RWPE1 (cell line): ENCODE measurements around the gene SYNGAP1.
"Not testable (repeated sequence)": the region's sequence is repeated elsewhere in the genome, so short reads cannot be mapped to it uniquely, and the experiment has no call there.

Experiments used
- CTCF ChIA-PET: fragments of 350-600 bp; sonication (Branson Sonifier 250); formaldehyde crosslinking; extraction: SDS; loops from one replicate; lab custom pipeline; 2021; lab: Yijun Ruan, JAX
- POLR2A ChIA-PET: fragments of 400-600 bp; formaldehyde crosslinking; extraction: SDS; loops from one replicate; lab custom pipeline; 2020; ENCODE audit warnings: antibody characterized with exemption; ENCODE audit not compliant: low non-redundant PET; lab: Yijun Ruan, JAX
- DNase-seq: peaks from one replicate; pipeline ENCODE4 v3.0.0; 2012; ENCODE audit warnings: low spot score
- H3K27ac ChIP-seq: fragments of 450-650 bp; 2 replicates; pipeline ENCODE4 v1.5.1; 2017
- TF ChIP-seq, protein P1 (sequence below): fragments of 450-650 bp; conservative IDR thresholded peaks from 2 replicates; pipeline ENCODE4 v1.5.1; 2017; ENCODE audit warnings: low read depth, mild to moderate bottlenecking

SYNGAP1 gene

DNA sequence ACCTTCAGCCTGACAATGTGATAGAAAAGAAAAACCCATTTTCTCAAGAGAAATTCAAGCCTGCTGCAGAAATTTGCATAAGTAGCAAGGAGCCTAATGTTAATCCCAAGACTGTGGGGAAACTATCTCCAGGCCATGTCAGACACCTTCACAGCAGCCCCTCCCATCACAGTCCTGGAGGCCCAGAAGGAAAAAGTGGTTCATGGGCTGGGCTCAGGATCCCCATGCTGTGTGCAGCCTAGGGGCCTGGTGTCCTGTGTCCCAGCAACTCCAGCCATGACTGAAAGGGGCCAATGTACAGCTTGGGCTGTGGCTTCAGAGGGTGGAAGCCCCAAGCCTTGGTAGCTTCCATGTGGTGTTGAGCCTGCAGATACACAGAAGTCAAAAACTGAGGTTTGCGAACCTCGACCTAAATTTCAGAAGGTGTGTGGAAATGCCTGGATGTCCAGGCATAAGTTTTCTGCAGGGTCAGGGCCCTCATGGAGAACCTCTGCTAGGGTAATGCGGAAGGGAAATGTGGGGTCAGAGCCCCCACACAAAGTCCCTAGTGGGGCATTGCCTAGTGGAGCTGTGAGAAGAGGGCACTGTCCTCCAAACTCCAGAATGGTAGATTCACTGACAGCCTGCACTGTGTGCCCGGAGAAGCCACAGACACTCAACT, 46.3 kb downstream of the SYNGAP1 start:
- no peak for DNase-seq
- POLR2A ChIA-PET = no interaction called here
- H3K27ac ChIP-seq = no peak overlapping the region
- TF ChIP-seq, protein P1, sequence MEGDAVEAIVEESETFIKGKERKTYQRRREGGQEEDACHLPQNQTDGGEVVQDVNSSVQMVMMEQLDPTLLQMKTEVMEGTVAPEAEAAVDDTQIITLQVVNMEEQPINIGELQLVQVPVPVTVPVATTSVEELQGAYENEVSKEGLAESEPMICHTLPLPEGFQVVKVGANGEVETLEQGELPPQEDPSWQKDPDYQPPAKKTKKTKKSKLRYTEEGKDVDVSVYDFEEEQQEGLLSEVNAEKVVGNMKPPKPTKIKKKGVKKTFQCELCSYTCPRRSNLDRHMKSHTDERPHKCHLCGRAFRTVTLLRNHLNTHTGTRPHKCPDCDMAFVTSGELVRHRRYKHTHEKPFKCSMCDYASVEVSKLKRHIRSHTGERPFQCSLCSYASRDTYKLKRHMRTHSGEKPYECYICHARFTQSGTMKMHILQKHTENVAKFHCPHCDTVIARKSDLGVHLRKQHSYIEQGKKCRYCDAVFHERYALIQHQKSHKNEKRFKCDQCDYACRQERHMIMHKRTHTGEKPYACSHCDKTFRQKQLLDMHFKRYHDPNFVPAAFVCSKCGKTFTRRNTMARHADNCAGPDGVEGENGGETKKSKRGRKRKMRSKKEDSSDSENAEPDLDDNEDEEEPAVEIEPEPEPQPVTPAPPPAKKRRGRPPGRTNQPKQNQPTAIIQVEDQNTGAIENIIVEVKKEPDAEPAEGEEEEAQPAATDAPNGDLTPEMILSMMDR = no peak
- CTCF ChIA-PET = no interaction called here

DNA sequence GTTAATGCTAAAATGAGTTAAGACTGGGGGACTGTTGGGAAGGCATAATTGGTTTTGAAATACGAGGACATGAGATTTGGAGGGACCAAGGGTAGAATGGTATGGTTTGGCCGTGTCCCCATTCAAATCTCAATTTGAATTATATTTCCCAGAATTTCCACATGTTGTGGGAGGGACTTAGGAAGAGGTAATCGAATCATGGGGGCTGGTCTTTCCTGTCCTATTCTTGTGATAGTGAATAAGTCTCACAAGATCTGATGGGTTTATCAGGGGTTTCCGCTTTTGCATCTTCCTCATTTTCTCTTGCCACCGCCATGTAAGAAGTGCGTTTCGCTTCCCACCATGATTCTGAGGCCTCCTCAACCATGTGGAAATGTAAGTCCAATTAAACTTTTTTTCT, 47.2 kb downstream of the SYNGAP1 start:
- ChIA-PET POLR2A (no interaction called here), CTCF (no interaction called here)
- no peak for DNase-seq
- no peak overlapping the region for H3K27ac ChIP-seq
- TF ChIP-seq, protein P1 = no peak

DNA sequence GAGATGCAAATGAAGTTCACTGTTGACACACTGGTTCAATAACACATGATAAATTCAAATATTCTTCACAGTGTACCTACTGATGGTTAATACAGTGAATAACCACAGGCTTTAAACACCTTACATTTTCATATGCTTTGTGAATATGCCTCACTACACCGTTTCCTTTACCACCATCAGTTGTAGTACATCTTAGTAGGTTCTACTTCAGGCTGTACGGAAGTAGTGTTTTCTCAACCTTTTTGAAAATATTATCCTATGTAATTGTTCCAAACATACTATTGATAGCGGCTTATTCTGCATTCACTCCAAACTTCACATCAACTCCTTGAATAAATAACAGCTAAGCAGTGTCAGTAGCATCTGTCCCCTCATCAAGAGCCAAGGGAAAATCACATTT, 49.8 kb downstream of the SYNGAP1 start:
- TF ChIP-seq, protein P1 = no peak
- H3K27ac ChIP-seq = no peak overlapping the region
- POLR2A ChIA-PET = no interaction called here
- DNase-seq = no peak
- CTCF ChIA-PET = interaction anchor here (0.7 kb wide), 1 partner anchor 242 kb away, joined by 4 read pairs; no protein-coding TSS in a partner anchor

DNA sequence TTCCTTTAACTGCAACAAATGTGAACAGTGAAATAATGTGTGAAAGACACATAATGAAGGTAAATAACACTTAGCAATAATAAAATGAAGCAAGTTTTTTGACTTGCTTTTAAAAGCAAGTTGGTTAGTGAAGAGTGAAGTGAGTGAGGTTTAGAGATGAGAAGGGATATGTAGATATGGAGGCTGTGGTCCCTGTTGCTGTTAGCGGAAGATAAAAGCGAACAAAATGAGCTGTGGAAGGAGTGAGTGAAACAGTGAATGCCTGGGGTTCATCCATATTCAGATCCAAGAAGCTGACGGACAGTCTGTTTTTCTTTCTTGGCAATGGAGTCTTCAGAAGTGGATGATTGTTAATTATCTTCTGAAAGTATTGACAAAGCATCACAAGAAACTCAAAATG, 58.0 kb downstream of the SYNGAP1 start:
- CTCF ChIA-PET = no interaction called here
- POLR2A ChIA-PET = no interaction called here
- no peak for DNase-seq
- TF ChIP-seq, protein P1 = no peak
- no peak overlapping the region for H3K27ac ChIP-seq

DNA sequence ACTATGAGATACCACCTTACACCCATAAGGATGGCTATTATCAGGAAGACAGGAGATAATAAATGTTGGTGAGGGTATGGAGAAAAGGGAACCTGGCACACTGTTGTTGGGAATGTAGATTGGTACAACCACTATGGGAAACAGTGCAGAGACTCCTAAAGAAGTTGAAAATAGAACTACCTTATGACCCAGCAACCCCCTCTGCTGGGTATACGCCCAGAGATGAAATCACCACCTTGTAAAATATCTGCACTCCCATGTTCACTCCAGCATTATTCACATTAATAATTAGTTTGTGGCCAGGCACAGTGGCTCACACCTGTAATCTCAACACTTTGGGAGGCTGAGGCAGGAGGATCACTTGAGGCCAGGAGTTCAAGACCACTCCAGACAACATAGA, 61.3 kb downstream of the SYNGAP1 start:
- ChIA-PET POLR2A (no interaction called here), CTCF (no interaction called here)
- DNase-seq = no peak
- TF ChIP-seq, protein P1 = no peak
- no peak overlapping the region for H3K27ac ChIP-seq

DNA sequence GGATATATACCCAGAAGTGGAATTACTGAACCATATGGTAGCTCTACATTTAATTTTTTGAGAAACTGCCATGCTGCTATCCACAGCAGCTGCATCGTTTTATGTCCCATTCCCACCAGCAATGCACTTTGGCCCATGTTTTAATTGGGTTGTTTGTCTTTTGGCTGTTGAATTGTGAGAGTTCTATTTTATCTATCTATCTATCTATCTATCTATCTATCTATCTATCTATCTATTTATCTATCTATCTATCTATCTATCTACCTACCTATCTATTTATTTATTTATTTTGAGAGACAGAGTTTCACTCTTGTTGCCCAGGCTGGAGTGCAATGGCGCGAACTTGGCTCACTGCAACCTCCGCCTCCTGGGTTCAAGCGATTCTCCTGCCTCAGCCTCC, 62.8 kb downstream of the SYNGAP1 start:
- DNase-seq, POLR2A ChIA-PET, H3K27ac ChIP-seq, CTCF ChIA-PET: not testable (repeated sequence)

DNA sequence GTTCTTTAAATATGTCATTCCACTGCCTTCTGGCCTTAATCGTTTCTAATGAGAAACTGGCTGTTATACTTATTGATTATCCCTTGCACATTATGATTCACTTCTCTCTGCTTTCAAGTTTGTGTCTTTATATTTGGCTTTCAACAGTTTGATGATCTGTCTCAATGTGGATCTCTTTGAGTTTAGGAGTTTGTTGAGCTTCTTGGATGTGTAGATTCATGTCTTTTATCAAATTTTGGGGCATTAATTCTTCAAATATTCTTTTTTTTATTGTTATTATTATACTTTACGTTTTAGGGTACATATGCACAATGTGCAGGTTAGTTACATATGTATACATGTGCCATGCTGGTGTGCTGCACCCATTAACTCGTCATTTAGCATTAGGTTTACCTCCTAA, 63.8 kb downstream of the SYNGAP1 start:
- POLR2A ChIA-PET = no interaction called here
- CTCF ChIA-PET = interaction anchor here (0.7 kb wide), 1 partner anchor 739 kb away, joined by 5 read pairs; no protein-coding TSS in a partner anchor
- DNase-seq = no peak
- TF ChIP-seq, protein P1 = no peak
- no peak overlapping the region for H3K27ac ChIP-seq

DNA sequence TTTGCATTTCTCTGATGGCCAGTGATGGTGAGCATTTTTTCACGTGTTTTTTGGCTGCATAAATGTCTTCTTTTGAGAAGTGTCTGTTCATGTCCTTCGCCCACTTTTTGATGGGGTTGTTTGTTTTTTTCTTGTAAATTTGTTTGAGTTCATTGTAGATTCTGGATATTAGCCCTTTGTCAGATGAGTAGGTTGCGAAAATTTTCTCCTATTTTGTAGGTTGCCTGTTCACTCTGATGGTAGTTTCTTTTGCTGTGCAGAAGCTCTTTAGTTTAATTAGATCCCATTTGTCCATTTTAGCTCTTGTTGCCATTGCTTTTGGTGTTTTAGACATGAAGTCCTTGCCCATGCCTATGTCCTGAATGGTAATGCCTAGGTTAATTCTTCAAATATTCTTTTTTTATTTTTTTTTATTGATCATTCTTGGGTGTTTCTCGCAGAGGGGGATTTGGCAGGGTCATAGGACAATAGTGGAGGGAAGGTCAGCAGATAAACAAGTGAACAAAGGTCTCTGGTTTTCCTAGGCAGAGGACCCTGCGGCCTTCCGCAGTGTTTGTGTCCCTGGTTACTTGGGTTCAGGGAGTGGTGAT, 64.9 kb downstream of the SYNGAP1 start:
- CTCF ChIA-PET, POLR2A ChIA-PET: not testable (repeated sequence)

DNA sequence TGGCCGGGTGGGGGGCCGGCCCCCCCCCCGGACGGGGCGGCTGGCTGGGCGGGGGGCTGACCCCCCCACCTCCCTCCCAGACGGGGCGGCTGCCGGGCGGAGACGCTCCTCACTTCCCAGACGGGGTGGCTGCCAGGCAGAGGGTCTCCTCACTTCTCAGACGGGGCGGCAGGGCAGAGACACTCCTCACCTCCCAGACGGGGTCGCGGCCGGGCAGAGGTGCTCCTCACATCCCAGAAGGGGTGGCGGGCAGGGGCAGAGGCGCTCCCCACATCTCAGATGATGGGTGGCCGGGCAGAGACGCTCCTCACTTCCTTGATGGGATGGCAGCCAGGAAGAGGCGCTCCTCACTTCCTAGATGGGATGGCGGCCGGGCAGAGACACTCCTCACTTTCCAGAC, 65.8 kb downstream of the SYNGAP1 start:
- H3K27ac ChIP-seq, POLR2A ChIA-PET, DNase-seq, CTCF ChIA-PET: not testable (repeated sequence)

More for the DNA sequence above, 64.9 kb downstream of the SYNGAP1 start:
- H3K27ac ChIP-seq, DNase-seq: not testable (repeated sequence)
